GM21576 (cell line): ENCODE data around the gene PPL.
"Not testable (repeated sequence)": the region's sequence is repeated elsewhere in the genome, so short reads cannot be mapped to it uniquely, and the experiment has no call there.

Source experiments
- ATAC-seq: cut with Tn5 transposase; IDR thresholded peaks from one replicate; pipeline ENCODE4 v1.9.1; 2021; ENCODE audit warnings: mild to moderate bottlenecking, moderate library complexity; ENCODE audit not compliant: unreplicated experiment

PPL gene

GRCh38 chr16:4913130-4913773, 23.7 kb downstream of the PPL start:
- no peak for ATAC-seq

- ATAC-seq: no peak
These were observed 25.0 kb downstream of the PPL start for GRCh38 chr16:4911970-4912386.

- no peak for ATAC-seq
These were observed 26.1 kb downstream of the PPL start for GRCh38 chr16:4910828-4911227.

DNA sequence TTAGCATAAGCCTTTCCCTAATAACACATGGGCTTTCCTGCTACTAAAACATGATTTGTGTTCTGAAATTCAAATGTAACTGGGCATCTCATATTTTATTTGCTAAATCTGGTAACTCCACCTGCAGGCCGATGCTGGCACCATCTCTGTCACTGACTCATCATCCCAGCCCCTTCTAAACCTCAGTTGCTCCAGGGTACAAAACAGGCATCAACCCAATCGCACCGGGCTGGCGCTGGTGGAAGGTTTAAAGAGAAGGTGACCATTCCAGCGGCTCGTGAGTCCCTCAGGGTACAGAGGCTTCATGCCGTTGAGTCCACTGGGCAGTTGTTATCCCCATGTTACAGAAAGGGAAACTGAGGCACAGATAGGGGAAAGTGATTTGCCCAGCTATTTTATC, 27.1 kb downstream of the PPL start:
- no peak for ATAC-seq

DNA sequence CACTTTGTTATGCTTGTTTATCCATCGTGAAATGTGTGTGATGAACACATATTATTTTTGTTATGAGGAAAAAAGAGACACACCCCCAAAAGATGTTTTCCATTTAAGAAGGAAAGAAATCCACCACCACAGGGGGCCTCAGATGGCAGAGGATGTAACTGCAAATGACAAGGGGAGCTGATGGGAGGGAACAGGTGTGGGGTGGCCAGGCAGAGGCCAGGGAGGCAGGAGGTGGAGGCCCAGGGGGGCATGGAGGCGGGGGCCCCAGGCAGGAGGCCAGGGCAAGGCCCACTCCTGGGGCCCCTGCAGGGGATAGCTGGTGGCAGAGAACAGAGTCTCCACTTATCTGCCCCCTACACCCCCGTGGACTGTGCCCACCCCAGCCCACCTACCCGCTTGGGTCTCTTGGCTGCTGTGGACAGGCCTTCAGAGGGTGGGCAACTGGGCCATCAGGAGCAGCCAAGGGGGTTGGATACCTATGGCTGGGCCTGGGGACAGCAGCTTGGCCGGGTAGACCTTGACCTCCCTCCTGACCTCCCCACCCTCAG, 28.0 kb downstream of the PPL start:
- ATAC-seq: no peak

DNA sequence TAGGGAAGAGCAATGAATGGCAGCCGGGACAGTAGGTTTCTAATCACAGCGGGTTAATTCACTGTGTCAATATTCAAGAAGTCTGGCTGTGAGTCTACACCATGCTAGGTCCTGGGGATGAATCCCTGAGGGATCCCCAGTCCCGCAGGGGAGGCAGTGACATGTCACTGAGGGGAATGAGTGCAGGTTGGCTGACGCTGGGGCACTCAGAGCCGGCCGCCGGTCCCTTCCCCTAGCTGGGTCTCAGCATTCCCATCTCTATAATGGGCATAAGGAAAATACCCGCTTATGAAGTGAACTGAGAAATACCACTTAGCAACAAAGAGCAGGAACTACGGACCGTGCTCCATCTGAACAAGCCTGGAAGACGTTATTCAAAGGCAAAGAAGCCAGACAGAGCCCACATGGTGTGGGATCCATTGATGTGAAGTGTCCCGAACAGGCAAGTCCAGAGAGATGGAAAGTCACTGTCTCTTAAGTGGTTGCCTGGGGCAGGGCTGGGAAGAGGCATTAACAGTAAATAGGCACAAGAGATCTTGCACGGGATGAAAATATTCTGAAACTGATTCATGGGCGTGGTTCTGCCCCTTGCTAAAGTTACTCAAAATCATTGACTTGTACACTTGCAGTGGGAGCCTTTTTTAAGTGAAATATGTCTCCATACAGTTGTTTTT, 31.9 kb downstream of the PPL start:
- ATAC-seq: no peak

DNA sequence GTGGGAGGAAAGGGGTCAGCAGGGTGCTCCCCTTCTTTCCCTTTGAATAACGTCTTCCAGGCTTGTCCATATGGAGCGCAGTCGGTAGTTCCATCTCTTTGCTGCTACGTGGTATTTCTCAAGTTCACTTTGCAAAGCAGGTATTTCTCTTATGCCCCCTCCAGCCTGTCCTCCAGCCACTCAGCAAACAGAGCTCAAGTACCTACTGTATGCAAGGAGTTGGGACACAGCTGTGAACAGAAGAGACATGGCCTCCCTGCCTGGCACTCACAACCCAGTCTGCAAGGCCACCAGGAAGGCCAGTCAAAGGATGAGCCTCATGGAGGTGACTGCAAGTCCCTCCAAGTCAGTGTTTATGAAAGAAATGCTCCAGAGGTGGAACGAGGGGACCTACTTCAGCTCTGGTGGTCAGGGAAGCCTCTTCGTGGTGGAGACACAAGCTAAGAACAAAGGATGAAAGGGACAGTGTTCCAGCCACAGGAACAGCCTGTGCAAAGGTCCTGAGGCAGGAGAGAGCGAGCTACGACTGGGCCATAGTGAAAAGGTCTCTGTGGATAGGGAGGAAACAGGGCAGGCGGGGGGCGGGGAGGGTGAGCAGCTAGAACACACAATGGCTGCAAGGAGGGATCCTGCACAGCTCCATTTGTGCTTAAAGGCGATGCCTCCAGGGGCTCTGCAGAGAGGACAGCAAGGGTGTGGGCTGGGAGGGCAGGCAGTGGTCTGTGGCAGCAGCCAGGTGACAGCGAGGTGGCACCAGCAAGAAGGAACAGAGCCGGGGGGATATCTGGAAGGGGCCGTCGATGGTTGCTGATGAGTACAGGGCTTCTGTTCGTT, 32.6 kb downstream of the PPL start:
- ATAC-seq: no peak

- ATAC-seq: no peak
These were observed 34.9 kb downstream of the PPL start for GRCh38 chr16:4902038-4902437.

- ATAC-seq: no peak
These were observed 36.2 kb downstream of the PPL start for GRCh38 chr16:4900750-4901149.

GRCh38 chr16:4900036-4900435, 36.9 kb downstream of the PPL start:
- no peak for ATAC-seq

- ATAC-seq: no peak
These were observed 37.5 kb downstream of the PPL start for GRCh38 chr16:4899474-4899846.

DNA sequence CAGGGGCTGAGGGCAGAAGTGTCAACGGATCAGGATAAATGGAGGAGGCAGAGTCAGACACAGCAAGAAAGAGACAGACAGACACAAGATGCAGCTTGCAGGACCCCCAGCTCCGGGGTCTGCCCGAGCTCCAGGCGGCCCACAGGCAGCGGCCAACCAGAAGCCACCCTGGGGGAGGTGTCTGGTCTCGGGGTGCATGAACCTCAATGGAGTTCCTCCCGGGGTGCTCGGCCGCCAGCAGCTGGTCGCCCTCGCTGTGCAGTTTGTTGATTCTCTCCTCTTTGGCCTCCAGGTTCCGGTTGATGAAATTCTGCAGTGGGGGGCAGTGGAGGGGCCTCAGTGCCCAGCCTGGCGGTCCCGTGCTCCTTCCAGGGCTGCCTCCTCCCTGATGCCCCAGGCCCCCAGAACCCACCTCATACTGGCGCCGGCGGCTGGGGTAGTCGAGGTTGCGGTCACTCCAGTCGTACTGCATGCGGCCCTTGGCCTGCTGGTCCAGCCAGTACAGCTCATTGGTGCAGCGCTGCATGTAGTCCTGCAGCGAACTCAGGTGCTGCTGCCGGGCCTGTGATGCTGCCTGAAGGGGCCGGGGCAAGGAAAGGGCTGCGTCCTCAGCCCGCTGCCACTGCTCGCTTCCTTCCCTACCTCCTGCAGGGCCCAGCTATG, 38.0 kb downstream of the PPL start:
- ATAC-seq: no peak

DNA sequence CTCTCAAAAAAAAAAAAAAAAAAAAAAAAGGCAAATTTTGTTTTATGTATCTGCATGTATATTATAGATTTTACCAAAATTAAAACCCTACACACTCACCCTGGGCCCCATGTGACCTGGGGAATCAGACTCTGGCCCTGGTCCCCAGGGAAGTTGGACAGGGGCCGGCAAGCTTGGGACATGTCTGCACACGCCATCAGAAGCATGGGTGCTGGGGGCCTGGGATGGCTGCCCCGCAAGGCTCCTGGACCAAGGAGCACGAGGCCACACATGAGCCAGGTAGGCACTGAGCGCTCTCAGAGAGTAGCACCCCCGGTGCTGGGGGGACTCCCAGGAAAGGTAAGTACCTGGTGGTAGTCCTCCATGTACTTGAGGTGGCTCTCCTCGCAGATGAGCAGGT, 39.6 kb downstream of the PPL start:
- no peak for ATAC-seq

GRCh38 chr16:4896761-4897160, 40.2 kb downstream of the PPL start:
- not testable (repeated sequence) for ATAC-seq

GRCh38 chr16:4895366-4895765, 41.6 kb downstream of the PPL start:
- no peak for ATAC-seq

DNA sequence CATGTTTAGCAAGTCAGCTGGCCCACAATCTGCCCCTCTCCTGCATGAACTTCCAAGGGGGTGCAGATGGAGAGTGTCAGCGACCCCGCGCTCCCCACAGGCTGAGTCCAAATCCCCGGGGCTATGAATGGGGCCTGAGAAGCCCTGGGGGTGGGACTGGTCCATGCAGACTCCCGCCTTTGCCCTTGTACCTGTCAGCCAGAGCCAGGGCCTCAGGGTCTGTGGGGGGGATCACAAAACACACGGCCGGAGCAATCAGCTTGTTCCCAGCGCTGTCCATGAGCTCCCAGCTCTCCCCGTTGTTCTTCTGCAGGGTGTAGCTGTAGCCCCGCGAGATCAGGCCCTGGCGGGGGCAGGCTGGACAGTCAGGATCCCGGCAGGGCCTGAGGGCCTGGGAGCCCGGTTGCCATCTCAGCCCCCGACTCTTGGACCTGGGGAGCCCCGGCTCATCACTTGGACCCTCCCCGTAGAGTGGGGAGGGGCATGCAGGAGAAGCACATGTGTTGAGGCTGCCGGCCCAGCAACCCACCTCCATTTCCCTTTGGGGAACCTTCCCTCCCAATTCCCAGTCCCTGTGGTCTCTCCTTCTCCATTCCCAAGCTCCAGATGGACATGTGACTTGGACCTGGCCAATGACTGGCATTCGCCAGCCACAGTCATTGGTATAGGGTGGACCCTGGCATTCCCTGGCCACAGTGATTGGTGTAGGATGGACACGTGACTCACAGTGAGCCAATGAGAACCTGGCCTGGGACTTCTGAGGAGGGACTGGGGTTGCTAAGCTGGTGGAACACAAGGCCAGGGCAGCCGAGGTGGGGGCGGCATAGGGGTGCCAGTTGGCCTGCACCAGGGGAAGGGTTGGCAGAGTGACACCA, 42.4 kb downstream of the PPL start:
- no peak for ATAC-seq

- no peak for ATAC-seq
These were observed 43.7 kb downstream of the PPL start for GRCh38 chr16:4893103-4893862.

- no peak for ATAC-seq
These were observed 44.4 kb downstream of the PPL start for GRCh38 chr16:4892361-4893102.

GRCh38 chr16:4891886-4892216, 45.1 kb downstream of the PPL start:
- no peak for ATAC-seq
